ENCODE measurements around the gene BRAT1. TPM values are rescaled to one million over a fixed set of nuclear protein-coding genes. Genes with fewer than 3 reads are reported as not detected.

Gene BRAT1
- total RNA-seq, 2 experiments from 2014 or later = 24.1 to 24.5 TPM

DNA sequence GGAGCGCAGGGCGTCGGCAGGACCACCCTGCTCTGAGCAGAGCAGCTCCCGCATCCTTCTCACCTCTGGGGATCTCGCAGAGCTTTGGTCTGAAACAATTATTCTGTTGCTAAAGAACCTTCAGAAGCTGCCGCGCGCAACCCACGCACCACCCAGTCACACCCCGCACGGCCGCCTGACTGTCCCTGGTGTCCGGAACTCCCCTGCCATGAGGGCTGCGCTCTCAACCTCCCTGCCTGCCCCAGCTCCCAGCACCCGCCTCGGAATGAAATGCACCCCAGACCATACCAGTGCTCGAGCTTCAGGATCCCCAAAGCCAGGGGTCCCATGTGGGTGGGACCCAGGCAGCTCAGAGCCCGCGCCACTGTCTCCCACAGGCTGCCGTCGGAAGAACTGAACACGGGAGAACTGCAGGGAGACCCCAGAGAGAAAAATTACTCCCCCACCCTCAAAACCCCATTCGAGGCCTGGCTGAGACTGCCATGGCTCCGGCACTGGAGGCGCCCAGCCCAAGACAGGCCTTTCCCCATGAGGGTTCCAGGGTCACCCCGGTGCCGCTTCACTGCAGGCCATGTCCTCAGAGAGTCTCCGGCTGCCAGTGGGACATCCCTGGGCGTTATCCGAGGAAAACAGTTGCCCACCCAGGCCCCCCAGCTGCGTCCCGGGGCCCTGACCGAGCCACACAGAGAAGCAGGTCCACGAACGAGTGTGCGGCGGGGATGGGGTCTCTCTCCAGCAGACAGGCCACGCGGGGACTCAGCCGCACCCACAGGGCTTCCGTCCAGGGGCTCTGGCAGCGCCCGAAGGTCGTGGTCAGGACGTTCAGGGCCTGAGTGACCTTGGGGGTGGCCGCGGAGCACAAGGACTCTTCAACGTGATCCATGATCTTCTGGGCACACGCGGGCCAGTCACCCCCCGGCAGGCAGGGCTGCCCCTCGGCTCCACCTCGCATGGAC is 12.1 kb downstream of the BRAT1 start:
- peaks cover 69% of the 10 kb centered on the region for H3K36me3 Mint-ChIP-seq (ENCODE audit: low read depth)
- H3K9me3 ChIP-seq (ENCODE audit: control insufficient read depth in 1 of 2, insufficient read depth in 1 of 2, low read length in 2 of 2) = no peaks in the 10 kb centered on the region
- DNase-seq (peak in 1 of 14 experiments; percentile 22), ATAC-seq (ENCODE audit: poor library complexity) (no peak)
- no peak overlapping the region for H3K27ac ChIP-seq (ENCODE audit: low read depth in 1 of 2, low read length in 2 of 2)
- no peaks in the 10 kb centered on the region for H3K27me3 ChIP-seq (ENCODE audit: control insufficient read depth in 1 of 2, insufficient read depth in 2 of 2, low read length in 2 of 2)
- TF ChIP-seq, protein P1, sequence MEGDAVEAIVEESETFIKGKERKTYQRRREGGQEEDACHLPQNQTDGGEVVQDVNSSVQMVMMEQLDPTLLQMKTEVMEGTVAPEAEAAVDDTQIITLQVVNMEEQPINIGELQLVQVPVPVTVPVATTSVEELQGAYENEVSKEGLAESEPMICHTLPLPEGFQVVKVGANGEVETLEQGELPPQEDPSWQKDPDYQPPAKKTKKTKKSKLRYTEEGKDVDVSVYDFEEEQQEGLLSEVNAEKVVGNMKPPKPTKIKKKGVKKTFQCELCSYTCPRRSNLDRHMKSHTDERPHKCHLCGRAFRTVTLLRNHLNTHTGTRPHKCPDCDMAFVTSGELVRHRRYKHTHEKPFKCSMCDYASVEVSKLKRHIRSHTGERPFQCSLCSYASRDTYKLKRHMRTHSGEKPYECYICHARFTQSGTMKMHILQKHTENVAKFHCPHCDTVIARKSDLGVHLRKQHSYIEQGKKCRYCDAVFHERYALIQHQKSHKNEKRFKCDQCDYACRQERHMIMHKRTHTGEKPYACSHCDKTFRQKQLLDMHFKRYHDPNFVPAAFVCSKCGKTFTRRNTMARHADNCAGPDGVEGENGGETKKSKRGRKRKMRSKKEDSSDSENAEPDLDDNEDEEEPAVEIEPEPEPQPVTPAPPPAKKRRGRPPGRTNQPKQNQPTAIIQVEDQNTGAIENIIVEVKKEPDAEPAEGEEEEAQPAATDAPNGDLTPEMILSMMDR (IDR thresholded peaks at IDR 0.05) = no peak
- H3K4me3 Mint-ChIP-seq = no peak overlapping the region
- peaks cover 82% of the 10 kb centered on the region for H3K36me3 ChIP-seq (ENCODE audit: insufficient read depth, low read length)
- CTCF ChIA-PET = interaction anchor here (0.6 kb wide), 2 partner anchors 9 to 176 kb away, joined by 3 read pairs; no protein-coding TSS in a partner anchor
- POLR2A ChIA-PET = interaction anchor here (1.1 kb wide), 1 partner anchor 13 kb away, joined by 3 read pairs; no protein-coding TSS in a partner anchor
- no peak overlapping the region for H3K27ac Mint-ChIP-seq
- H3K4me1 Mint-ChIP-seq (ENCODE audit: low read depth) = no peaks in the 10 kb centered on the region
- no peaks in the 10 kb centered on the region for H3K27me3 Mint-ChIP-seq
- H3K4me3 ChIP-seq (ENCODE audit: low read length) = no peak overlapping the region
- H3K4me1 ChIP-seq (ENCODE audit: insufficient read depth, low read length) = no peaks in the 10 kb centered on the region
- H3K9me3 Mint-ChIP-seq = no peaks in the 10 kb centered on the region
- intact Hi-C loops (cut with DNase I, micrococcal nuclease) = no loop called here

DNA sequence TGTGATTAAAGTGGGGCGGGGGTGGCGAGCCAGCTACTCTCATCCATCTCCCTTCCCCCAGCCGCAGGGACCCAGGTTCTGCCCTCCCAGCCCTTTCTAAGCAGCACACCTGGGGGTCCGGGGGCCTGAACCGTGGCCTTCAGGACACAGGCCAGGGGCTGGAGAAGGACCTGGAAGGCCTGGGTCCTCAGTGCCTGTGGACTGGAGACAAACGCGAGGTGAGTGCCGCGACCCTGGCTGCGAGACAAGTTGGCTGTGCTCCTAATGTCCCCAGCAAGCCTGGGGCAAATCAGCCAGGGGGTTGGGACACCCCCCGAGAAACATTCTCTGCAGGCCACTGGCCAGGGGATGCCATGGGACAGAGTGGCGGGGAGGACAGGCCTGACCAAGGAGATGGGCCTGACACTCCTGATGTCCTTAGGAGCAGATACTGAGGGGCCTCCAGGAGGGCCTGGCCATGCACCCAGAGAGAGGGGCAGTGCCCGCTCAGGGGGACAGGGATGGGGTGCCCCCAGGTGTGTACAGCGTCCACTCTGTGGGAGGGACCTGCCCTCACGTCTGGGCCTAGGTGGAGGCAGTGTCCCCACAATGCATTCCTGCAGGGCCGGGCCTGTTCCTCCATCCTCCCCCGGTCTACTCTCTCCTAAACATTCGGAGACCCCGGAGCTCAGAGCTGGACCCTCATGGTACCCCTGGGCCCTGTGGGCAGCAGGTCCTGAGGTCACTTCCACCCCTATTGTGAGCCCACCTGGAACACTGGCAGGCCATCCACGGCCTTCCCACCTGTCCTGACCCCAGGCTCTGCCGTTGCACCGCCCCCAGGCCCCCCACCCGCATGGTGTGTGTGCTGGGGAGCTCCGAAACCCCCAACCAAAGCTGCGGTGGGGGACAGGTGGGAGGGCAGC is 13.1 kb downstream of the BRAT1 start:
- Histone ChIP-seq H3K4me1 (ENCODE audit: insufficient read depth, low read length) (no peaks in the 10 kb centered on the region), H3K36me3 (ENCODE audit: insufficient read depth, low read length) (peaks cover 75% of the 10 kb centered on the region), H3K9me3 (ENCODE audit: control insufficient read depth in 1 of 2, insufficient read depth in 1 of 2, low read length in 2 of 2) (no peaks in the 10 kb centered on the region), H3K4me3 (ENCODE audit: low read length) (no peak overlapping the region), H3K27me3 (ENCODE audit: control insufficient read depth in 1 of 2, insufficient read depth in 2 of 2, low read length in 2 of 2) (no peaks in the 10 kb centered on the region), H3K27ac (ENCODE audit: low read depth in 1 of 2, low read length in 2 of 2) (no peak overlapping the region)
- Mint-ChIP-seq H3K4me1 (ENCODE audit: low read depth) (no peaks in the 10 kb centered on the region), H3K36me3 (ENCODE audit: low read depth) (peaks cover 60% of the 10 kb centered on the region), H3K4me3 (no peak overlapping the region), H3K9me3 (no peaks in the 10 kb centered on the region), H3K27me3 (no peaks in the 10 kb centered on the region), H3K27ac (no peak overlapping the region)
- TF ChIP-seq, protein P1 (IDR thresholded peaks at IDR 0.05) = no peak
- intact Hi-C loops (cut with DNase I, micrococcal nuclease) = no loop called here
- POLR2A ChIA-PET = interaction anchor here (1.4 kb wide), 1 partner anchor 12 kb away, joined by 4 read pairs; no protein-coding TSS in a partner anchor
- peak in 1 of 14 experiments; percentile 28 for DNase-seq
- ATAC-seq (ENCODE audit: poor library complexity) = no peak
- CTCF ChIA-PET = interaction anchor here (0.6 kb wide), 1 partner anchor 10 kb away, joined by 3 read pairs; no protein-coding TSS in a partner anchor

DNA sequence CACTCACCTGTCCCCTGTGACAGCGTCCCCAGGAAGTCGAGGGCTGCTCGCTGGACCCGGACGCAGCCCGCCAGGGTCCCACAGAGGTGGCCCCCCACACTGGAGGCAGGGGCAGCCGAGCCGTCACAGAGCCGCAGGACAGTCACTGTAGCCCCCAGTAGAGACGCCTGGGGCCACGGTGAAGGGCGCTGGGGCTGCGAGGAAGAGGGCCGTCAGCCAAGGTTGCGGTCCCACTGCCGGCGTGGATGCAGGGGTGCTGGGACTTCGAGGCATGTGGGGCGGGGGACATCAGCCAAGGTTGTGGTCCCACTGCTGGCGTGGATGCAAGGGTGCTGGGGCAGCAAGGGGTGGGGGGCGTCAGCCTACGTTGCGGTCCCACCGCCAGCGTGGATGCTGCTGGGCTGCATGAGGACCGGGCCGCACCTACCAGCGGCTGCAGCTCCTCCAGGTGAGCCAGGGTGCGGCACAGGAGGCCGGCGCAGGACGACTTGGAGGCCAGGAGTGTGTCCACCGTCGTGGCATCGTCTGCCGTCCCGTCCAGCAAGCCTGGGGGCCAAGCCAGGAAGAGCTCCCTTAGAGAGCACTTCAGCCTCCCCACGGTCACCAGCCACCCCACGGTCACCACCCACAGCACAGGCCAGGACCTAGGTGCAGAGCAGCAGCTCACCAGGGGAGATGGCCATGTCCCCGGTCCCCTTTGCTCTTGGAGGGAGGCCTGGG is 13.9 kb downstream of the BRAT1 start:
- Histone ChIP-seq H3K36me3 (ENCODE audit: insufficient read depth, low read length) (peaks cover 68% of the 10 kb centered on the region), H3K4me3 (ENCODE audit: low read length) (no peak overlapping the region), H3K4me1 (ENCODE audit: insufficient read depth, low read length) (no peaks in the 10 kb centered on the region), H3K27me3 (ENCODE audit: control insufficient read depth in 1 of 2, insufficient read depth in 2 of 2, low read length in 2 of 2) (no peaks in the 10 kb centered on the region), H3K9me3 (ENCODE audit: control insufficient read depth in 1 of 2, insufficient read depth in 1 of 2, low read length in 2 of 2) (no peaks in the 10 kb centered on the region), H3K27ac (ENCODE audit: low read depth in 1 of 2, low read length in 2 of 2) (no peak overlapping the region)
- H3K27me3 Mint-ChIP-seq = no peaks in the 10 kb centered on the region
- intact Hi-C loops (cut with DNase I, micrococcal nuclease) = no loop called here
- POLR2A ChIA-PET = interaction anchor here (1.4 kb wide), 1 partner anchor 12 kb away, joined by 4 read pairs; no protein-coding TSS in a partner anchor
- TF ChIP-seq, protein P1 (IDR thresholded peaks at IDR 0.05) = no peak
- DNase-seq (peak in 1 of 14 experiments; percentile 30), ATAC-seq (ENCODE audit: poor library complexity) (no peak)
- H3K9me3 Mint-ChIP-seq = no peaks in the 10 kb centered on the region
- H3K4me1 Mint-ChIP-seq (ENCODE audit: low read depth) = no peaks in the 10 kb centered on the region
- CTCF ChIA-PET = no interaction called here
- H3K27ac Mint-ChIP-seq = no peak overlapping the region
- peaks cover 53% of the 10 kb centered on the region for H3K36me3 Mint-ChIP-seq (ENCODE audit: low read depth)
- H3K4me3 Mint-ChIP-seq = no peak overlapping the region

Data from CD4-positive, alpha-beta T cell (primary cell).